Activated CD8-positive, alpha-beta T cell treated with anti-CD3 and anti-CD28 coated beads, Interleukin-2, amount 10 ng/mL, durations not matched to agents 7 days and 5 days (primary cell): ENCODE measurements around the gene AGMO. TPM values are rescaled to one million over a fixed set of nuclear protein-coding genes. Genes with fewer than 3 reads are reported as not detected.

Experiments
- ATAC-seq: fragments of 150-1000 bp; cut with Tn5 transposase; one replicate; pipeline ENCODE4 v1.10.0; 2021; ENCODE audit warnings: moderate library complexity
- CTCF ChIA-PET: fragments of 350-600 bp; sonication (Branson Sonifier 250); formaldehyde crosslinking; loops from one replicate; lab custom pipeline; 2021; ENCODE audit warnings: antibody characterized with exemption; lab: Charles Lee
- POLR2A ChIA-PET: fragments of 350-600 bp; sonication (Branson Sonifier 250); formaldehyde crosslinking; loops from one replicate; lab custom pipeline; 2021; ENCODE audit warnings: antibody characterized with exemption; lab: Charles Lee
- DNase-seq: peaks from one replicate; pipeline ENCODE4 v3.0.0-alpha.2; 2020
- H3K27ac Mint-ChIP-seq: one replicate; pipeline ENCODE4 v1.8.0; 2021; ENCODE audit warnings: mild to moderate bottlenecking, mixed read lengths
- H3K27me3 Mint-ChIP-seq: one replicate; pipeline ENCODE4 v1.8.0; 2021; ENCODE audit warnings: low read depth, mixed read lengths
- H3K36me3 Mint-ChIP-seq: one replicate; pipeline ENCODE4 v1.8.0; 2021; ENCODE audit warnings: low read depth, mixed read lengths
- H3K4me1 Mint-ChIP-seq: one replicate; pipeline ENCODE4 v1.8.0; 2021; ENCODE audit warnings: low read depth, mixed read lengths
- H3K4me3 Mint-ChIP-seq: one replicate; pipeline ENCODE4 v1.8.0; 2021; ENCODE audit warnings: mild to moderate bottlenecking, mixed read lengths
- H3K9me3 Mint-ChIP-seq: one replicate; pipeline ENCODE4 v1.8.0; 2022; ENCODE audit warnings: mixed read lengths; ENCODE audit not compliant: insufficient read depth
- total RNA-seq, 2 experiments: library from RNA; stranded (reverse); gene quantifications; one replicate each; pipeline ENCODE4 v1.2.3, GENCODE V29; 2021

The AGMO gene
- total RNA-seq, 2 experiments from 2014 or later = not detected

DNA sequence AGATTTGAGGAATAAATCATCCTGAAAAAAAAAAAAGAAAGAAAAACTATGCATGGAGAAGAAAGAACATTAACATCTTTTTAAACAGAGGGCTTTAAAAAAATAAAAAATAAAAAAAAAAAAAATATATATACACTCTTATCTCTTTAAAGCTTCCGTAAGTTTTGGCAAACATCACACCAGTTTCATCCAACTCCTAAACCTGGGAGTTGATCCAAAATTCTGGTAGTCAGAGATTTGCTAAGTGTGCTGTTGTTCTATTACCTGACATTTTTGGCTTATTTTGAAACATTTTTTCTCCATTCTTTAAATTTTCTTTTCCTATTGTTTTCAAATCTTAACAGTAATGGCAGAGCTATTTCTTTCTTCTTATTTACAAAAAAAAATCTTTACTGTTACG is 273.1 kb downstream of the AGMO start:
- Mint-ChIP-seq H3K9me3 (peaks cover 17% of the 10 kb centered on the region), H3K4me1 (no peaks in the 10 kb centered on the region), H3K27me3 (no peaks in the 10 kb centered on the region), H3K36me3 (no peaks in the 10 kb centered on the region), H3K27ac (no peak overlapping the region), H3K4me3 (no peak overlapping the region)
- DNase-seq (no peak), ATAC-seq (no peak)
- POLR2A ChIA-PET = no interaction called here
- CTCF ChIA-PET = no interaction called here

DNA sequence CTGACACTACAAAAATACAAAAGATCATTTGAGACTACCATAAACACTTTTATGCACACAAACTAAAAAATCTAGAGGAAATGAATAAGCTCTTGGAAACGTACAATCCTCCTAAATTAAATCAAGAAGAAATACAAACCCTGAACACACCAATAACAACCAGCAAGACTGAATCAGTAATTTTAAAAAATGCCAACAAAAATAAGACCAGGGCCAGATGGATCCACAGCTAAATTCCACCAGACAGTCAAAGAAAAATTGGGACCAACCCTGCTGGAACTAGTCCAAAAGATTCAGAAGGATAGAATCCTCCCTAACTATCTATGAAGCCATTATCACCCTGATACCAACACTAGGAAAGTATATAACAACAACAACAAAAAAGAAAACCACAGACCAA is 277.4 kb downstream of the AGMO start:
- Mint-ChIP-seq H3K4me1 (no peaks in the 10 kb centered on the region), H3K36me3 (no peaks in the 10 kb centered on the region), H3K4me3 (no peak overlapping the region), H3K9me3 (peaks cover 32% of the 10 kb centered on the region), H3K27ac (no peak overlapping the region), H3K27me3 (no peaks in the 10 kb centered on the region)
- ChIA-PET POLR2A (no interaction called here), CTCF (no interaction called here)
- DNase-seq (no peak), ATAC-seq (no peak)

DNA sequence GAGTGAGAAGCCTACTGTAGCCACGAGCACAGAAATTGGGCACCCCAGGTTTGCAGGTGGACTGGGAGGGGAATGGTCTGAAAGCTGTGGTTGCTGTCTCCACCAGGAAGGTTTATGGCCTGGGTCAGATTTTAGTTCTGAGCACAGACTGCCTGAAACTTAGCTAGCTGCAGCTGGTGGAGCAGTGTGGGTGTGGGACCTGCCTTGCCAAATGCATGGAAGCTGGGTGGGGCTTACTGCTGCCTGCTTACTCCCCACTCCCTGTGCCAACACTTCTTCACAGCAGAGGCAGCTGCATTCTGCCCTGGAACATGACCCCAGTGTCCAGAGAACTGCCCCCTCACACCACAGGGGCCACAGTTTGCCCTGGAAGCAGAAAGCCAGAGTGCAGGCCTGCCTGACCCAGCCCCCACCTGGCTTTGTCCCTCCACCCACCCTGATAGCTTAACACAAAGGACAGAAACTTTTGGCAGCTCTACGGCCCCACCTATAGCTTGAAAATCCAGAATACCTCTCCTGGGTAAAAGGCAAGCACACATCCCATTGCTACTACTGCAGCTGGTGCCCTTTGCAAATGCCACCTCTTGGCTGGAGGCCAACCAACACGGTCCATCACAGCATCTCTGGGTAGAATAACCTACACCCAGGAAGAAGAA is 281.6 kb downstream of the AGMO start:
- POLR2A ChIA-PET = no interaction called here
- Mint-ChIP-seq H3K27me3 (no peaks in the 10 kb centered on the region), H3K27ac (no peak overlapping the region), H3K4me1 (no peaks in the 10 kb centered on the region), H3K4me3 (no peak overlapping the region), H3K36me3 (no peaks in the 10 kb centered on the region), H3K9me3 (peaks cover 42% of the 10 kb centered on the region)
- CTCF ChIA-PET = no interaction called here
- ATAC-seq (no peak), DNase-seq (no peak)

GRCh38 chr7:15279640-15280039 is 282.2 kb downstream of the AGMO start:
- ATAC-seq = no peak
- CTCF ChIA-PET = no interaction called here
- no peaks in the 10 kb centered on the region for H3K36me3 Mint-ChIP-seq

GRCh38 chr7:15257689-15258088 is 304.1 kb downstream of the AGMO start:
- ATAC-seq = no peak
- CTCF ChIA-PET = no interaction called here

More at GRCh38 chr7:15279640-15280039, 282.2 kb downstream of the AGMO start:
- no peak for DNase-seq
- Mint-ChIP-seq H3K4me3 (no peak overlapping the region), H3K27ac (no peak overlapping the region), H3K27me3 (no peaks in the 10 kb centered on the region), H3K9me3 (peaks cover 38% of the 10 kb centered on the region), H3K4me1 (no peaks in the 10 kb centered on the region)
- POLR2A ChIA-PET = no interaction called here

DNA sequence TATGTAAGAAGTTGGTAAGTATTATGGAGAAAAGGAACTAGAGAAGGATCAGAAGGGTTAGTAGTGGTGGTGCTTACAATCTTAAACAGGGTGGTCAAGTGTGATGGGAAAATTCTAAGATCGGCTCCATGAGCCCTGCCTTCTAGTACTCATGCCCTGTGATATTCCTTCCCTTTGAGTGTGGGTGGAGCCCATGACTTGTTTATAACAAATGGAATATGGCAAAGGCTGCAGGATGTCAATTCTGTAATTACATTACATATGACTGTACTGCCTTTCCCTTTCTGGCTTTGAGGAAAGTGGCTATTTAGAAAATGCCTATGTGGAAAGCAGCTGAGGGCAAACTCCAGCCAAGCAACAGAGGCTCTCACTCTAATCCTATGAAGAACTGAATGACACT is 309.6 kb downstream of the AGMO start:
- peaks cover 25% of the 10 kb centered on the region for H3K9me3 Mint-ChIP-seq
- H3K36me3 Mint-ChIP-seq = no peaks in the 10 kb centered on the region
- ChIA-PET CTCF (no interaction called here), POLR2A (no interaction called here)
- ATAC-seq (no peak), DNase-seq (no peak)
- H3K4me1 Mint-ChIP-seq = no peaks in the 10 kb centered on the region
- H3K27ac Mint-ChIP-seq = no peak overlapping the region
- no peak overlapping the region for H3K4me3 Mint-ChIP-seq
- H3K27me3 Mint-ChIP-seq = no peaks in the 10 kb centered on the region

More at GRCh38 chr7:15257689-15258088, 304.1 kb downstream of the AGMO start:
- no peaks in the 10 kb centered on the region for H3K27me3 Mint-ChIP-seq
- peaks cover 37% of the 10 kb centered on the region for H3K9me3 Mint-ChIP-seq
- POLR2A ChIA-PET = no interaction called here
- H3K4me3 Mint-ChIP-seq = no peak overlapping the region
- H3K36me3 Mint-ChIP-seq = no peaks in the 10 kb centered on the region
- no peak overlapping the region for H3K27ac Mint-ChIP-seq
- no peaks in the 10 kb centered on the region for H3K4me1 Mint-ChIP-seq
- no peak for DNase-seq

DNA sequence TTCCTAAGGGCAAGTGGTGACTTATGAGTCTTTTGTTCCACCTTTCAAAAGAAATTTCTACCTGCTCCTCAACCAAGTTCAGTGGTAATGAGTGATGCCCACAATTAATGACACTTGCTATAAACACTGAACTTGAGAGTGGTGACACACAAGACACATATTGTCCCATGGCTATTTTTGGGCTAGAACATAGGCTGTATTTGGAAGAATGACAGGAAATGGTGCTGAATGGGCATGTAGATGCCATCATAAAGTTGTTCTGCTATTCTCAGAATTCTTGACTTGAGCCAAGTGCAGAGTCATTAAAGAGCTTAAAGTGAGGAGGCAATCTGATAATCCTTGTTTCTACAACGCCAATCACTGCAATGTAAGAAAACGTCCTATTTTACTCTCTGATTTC is 313.3 kb downstream of the AGMO start:
- Mint-ChIP-seq H3K27me3 (no peaks in the 10 kb centered on the region), H3K27ac (no peak overlapping the region), H3K4me1 (no peaks in the 10 kb centered on the region), H3K36me3 (no peaks in the 10 kb centered on the region), H3K4me3 (no peak overlapping the region), H3K9me3 (peaks cover 6% of the 10 kb centered on the region)
- DNase-seq (no peak), ATAC-seq (no peak)
- ChIA-PET CTCF (no interaction called here), POLR2A (no interaction called here)

- Mint-ChIP-seq H3K4me1 (no peaks in the 10 kb centered on the region), H3K36me3 (no peaks in the 10 kb centered on the region), H3K27me3 (no peaks in the 10 kb centered on the region), H3K9me3 (no peaks in the 10 kb centered on the region), H3K4me3 (no peak overlapping the region), H3K27ac (no peak overlapping the region)
- ChIA-PET POLR2A (no interaction called here), CTCF (no interaction called here)
- ATAC-seq (no peak), DNase-seq (no peak)
Measured at GRCh38 chr7:15245831-15246230, 316.0 kb downstream of the AGMO start.

DNA sequence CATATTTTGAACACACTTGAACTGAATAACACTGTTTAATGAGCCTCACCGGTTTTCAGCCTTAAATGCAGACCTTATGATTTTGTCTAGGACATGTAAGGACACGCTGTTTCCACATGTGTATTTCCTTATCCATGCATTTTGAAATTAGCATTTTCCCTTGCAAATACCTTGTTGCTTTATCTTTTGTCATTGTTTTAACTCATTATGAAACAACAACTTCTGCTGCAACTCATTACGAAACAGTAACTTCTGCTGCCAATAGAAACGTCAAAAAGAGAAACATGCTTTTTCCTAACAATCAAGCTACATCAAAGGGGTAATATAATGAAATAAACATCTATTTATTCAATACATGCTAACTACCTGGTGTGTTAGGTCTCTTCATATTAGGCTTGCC is 322.0 kb downstream of the AGMO start:
- ChIA-PET POLR2A (no interaction called here), CTCF (no interaction called here)
- Mint-ChIP-seq H3K27ac (no peak overlapping the region), H3K9me3 (peaks cover 14% of the 10 kb centered on the region), H3K4me3 (no peak overlapping the region), H3K36me3 (no peaks in the 10 kb centered on the region), H3K27me3 (no peaks in the 10 kb centered on the region), H3K4me1 (no peaks in the 10 kb centered on the region)
- DNase-seq (no peak), ATAC-seq (no peak)

GRCh38 chr7:15236952-15237351 is 324.9 kb downstream of the AGMO start:
- no peaks in the 10 kb centered on the region for H3K4me1 Mint-ChIP-seq
- no peak overlapping the region for H3K4me3 Mint-ChIP-seq
- peaks cover 23% of the 10 kb centered on the region for H3K9me3 Mint-ChIP-seq
- ATAC-seq = no peak
- DNase-seq = no peak
- ChIA-PET CTCF (interaction anchor here (1.0 kb wide), 1 partner anchor 10 kb away, joined by 3 read pairs; no protein-coding TSS in a partner anchor), POLR2A (no interaction called here)
- no peak overlapping the region for H3K27ac Mint-ChIP-seq
- no peaks in the 10 kb centered on the region for H3K27me3 Mint-ChIP-seq
- no peaks in the 10 kb centered on the region for H3K36me3 Mint-ChIP-seq

- Mint-ChIP-seq H3K4me3 (no peak overlapping the region), H3K27me3 (no peaks in the 10 kb centered on the region), H3K4me1 (no peaks in the 10 kb centered on the region), H3K9me3 (peaks cover 19% of the 10 kb centered on the region), H3K36me3 (no peaks in the 10 kb centered on the region), H3K27ac (no peak overlapping the region)
- ChIA-PET CTCF (no interaction called here), POLR2A (no interaction called here)
- DNase-seq (no peak), ATAC-seq (no peak)
Measured at GRCh38 chr7:15234431-15234830, 327.4 kb downstream of the AGMO start.

- Mint-ChIP-seq H3K36me3 (no peaks in the 10 kb centered on the region), H3K27ac (no peak overlapping the region), H3K9me3 (peaks cover 16% of the 10 kb centered on the region), H3K27me3 (no peaks in the 10 kb centered on the region), H3K4me1 (no peaks in the 10 kb centered on the region), H3K4me3 (no peak overlapping the region)
- no peak for ATAC-seq
- CTCF ChIA-PET = no interaction called here
- POLR2A ChIA-PET = no interaction called here
- DNase-seq = no peak
Measured at GRCh38 chr7:15228831-15229230, 333.0 kb downstream of the AGMO start.

DNA sequence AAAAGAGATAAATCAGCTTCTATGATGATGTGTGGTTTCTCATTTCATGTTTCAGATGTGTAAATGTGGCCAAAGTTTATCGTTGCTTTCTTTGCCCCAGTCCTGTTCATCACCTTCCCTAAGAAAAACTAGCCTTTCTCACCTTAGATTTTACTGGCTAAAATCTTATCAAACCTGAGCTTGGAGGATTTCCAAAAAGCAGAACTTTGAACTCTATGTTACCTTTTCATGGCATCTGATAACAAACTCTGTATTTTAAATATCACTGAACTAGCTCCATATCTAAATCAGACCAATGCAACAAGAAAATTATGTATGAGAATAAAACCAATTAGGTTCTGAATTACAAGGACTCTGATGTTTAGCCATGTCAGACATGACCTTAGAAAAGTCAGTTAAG is 335.8 kb downstream of the AGMO start:
- DNase-seq (no peak), ATAC-seq (no peak)
- H3K4me3 Mint-ChIP-seq = no peak overlapping the region
- no peaks in the 10 kb centered on the region for H3K36me3 Mint-ChIP-seq
- H3K27ac Mint-ChIP-seq = no peak overlapping the region
- POLR2A ChIA-PET = no interaction called here
- H3K4me1 Mint-ChIP-seq = no peaks in the 10 kb centered on the region
- no peaks in the 10 kb centered on the region for H3K27me3 Mint-ChIP-seq
- CTCF ChIA-PET = no interaction called here
- H3K9me3 Mint-ChIP-seq = peaks cover 6% of the 10 kb centered on the region
